ENCODE results near the gene LCN12. TPM values are rescaled to one million over a fixed set of nuclear protein-coding genes. Genes with fewer than 3 reads are reported as not detected.
A peak's percentile ranks its signal among the peaks of the same experiment; 100 is the strongest.

LCN12 gene
- polyA plus RNA-seq, 10 donors: 0.25 to 1.2 (median 0.68) TPM

DNA sequence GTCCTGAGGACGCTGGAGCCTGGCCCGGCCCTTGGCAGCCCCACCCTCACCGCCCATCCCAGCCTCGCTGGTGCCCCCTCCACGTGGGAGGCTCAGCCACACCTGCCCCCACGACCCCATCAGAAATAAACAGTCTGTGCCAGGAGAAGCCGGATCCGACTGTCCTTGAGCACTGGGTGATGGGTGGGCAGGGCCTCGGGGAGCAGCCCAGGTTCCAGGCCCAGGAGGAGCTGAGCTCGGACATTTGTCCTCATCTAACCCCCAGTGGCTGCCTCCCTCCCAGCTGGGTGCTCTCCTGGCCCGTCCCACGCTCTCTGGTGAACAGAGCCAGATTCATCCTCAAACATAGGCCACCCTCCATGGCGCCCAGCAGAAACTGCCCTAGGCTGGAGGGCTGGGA lies 20.7 kb downstream of the LCN12 start:
- no peak for DNase-seq

DNA sequence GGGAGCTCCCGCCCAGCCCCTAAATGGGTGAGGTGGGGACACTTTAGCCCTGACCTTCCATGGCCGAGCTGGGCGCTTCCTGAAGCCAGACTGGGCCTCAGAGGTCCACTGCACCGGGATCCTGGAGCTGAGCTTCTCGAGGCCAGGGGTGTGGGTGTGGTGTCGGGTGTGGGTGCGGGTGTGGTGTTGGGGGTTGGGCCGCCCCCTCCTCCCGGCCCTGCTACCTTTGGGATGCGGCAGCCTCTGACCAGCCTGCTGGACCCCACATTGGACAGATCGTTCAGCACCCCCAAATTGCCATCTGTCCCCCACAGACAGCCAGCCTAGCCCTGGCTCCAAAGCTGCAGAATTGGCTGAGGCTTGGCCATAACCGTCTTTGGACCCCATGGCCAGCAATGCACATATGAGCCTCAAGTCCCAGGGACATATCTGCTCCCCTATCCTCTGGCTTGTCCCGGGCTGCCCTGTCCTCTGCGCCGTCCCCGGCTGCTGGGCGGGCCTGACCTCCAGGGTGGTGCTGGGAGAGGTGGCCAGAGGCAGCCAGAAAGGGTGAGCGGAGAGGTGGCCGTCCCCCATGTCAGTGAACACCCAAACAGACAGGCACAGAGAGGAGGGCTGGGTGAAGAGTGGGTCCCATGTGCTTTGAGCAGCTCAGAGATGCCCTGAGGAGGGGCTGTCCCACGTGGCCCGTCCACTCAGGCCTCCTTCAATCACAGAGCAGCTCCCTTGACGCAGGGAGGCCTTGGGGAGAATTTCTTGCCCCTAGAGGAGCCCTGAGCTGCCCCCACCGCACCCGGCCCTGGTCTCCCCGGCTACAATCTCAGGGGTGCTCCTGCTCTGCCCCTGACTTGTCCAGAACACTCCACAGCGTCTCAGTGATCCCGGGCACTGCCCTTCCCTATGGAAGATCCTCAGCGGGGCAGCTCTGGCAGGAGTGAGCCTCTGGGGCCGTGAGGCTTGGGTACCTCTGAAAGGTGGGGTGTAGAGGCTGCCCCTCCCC lies 21.8 kb downstream of the LCN12 start:
- no peak for DNase-seq

DNA sequence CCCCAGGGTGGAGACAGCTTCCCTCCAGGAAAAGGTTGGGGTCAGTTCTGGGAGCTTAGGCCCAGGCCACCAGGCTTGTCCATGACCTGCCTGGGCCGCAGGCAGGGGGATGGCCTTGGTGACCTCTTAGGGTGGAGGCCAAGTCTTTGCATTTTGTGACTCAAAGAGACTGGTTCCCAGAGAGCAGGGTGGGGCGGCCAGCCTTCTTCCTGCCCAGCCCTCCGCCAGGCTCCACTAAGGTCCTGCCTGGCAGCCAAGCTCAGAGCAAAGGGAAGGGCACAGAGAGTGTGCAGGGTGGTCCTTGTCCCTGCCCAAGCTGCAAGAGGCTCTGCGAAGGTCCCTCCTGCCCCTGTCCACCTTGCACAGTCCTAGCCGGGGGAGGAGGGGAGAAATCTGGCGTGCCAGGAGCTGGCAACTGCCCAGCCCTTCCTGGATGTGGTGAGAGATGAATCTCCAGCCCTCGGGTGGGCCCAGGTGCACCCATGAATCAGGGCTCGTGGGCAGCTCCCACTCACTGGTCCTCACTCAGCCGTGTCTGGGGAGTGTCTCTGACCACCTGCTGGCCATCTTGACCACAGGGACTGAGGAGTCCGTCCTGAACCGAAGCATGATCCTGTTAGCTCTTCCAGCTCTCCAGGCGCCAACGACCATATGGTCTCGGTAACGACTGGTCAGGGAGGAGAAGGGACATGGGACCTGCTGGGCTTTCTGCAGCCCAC lies 22.9 kb downstream of the LCN12 start:
- DNase-seq: no peak

DNA sequence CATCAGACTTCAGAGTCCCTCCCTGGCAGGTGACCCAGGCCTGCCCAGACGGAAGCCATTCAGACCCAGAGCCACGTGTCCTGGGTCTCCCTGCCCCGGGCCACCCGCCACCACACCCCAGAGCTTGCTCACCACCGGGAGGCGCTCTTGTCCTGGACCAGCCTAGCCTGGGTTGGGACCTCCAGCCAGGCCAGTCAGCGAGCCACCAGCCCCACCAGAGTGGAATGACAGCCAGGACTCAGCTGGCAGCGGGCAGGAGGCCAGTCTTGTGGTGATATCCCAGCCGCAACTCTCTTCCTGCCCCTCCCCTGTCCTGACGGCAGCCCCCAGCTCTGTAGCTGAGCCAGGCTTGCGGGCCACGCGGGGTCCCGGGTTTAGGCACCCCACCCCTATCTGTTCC lies 23.6 kb downstream of the LCN12 start:
- DNase-seq: peak in 1 of 3 donors; percentile 54

- peak in 1 of 3 donors; percentile 62 for DNase-seq
Measured at GRCh38 chr9:136977223-136977622, 25.1 kb downstream of the LCN12 start, which contains the start of gene PTGDS. TSS of gene PTGDS (plus strand) at chr9:136977504. CDS start at chr9:136977579, 75 bp downstream.

GRCh38 chr9:136977649-136978072 lies 25.6 kb downstream of the LCN12 start:
- DNase-seq: no peak

GRCh38 chr9:136978073-136978864 lies 26.2 kb downstream of the LCN12 start:
- DNase-seq: peak in 1 of 3 donors; percentile 79

DNA sequence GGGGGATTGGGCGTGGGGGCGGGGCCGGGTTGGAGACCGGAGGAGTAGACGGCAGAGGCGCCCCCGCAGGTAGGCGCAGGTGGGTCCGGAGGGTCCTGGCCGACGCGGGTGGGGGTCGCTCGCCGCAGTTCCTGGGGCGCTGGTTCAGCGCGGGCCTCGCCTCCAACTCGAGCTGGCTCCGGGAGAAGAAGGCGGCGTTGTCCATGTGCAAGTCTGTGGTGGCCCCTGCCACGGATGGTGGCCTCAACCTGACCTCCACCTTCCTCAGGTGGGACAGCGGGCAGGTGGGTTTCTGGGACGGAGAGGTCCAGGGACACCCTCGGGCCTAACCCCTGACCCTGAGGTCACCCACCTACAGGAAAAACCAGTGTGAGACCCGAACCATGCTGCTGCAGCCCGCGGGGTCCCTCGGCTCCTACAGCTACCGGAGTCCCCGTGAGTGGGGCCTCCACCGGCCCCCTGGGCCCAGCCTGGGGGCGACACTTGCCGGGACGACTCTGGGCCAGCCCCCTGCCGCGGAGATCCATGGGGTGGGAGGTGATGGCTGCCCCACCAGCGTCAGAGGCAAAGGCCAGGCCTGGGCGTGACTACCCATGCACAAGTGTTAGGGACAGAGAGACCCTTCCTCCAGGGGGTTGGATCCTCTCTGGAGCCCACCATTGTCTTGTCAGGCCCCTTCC lies 26.9 kb downstream of the LCN12 start:
- DNase-seq: no peak

DNA sequence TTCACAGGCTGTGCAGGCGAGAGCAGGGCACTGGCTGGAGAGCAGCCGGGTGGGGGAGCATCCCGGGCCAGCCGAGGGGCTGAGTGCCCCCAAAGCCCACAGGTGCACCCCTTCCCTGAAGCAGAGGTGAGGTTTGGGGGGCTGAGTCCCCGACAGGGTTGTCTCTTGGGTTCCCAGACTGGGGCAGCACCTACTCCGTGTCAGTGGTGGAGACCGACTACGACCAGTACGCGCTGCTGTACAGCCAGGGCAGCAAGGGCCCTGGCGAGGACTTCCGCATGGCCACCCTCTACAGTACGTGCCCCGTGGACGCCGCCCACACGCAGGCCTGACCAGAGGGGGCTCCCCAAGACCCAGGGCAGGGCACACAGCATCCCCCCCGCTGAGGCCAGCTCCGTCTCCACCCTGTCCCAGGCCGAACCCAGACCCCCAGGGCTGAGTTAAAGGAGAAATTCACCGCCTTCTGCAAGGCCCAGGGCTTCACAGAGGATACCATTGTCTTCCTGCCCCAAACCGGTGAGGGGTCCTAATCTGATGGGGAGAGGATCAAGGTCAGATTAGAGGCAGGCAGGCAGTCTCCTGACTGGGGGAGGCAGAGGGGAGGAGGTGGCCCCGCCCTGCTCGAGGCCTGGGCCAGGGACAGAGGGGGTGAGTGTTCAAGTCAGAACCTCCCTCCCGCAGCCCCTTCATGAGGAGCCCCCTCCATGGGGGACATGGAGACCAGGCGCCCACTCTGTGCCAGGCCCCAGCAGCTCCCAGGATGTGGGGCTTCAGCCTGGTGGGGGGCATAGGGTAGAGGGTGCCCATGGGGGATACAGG lies 27.9 kb downstream of the LCN12 start:
- DNase-seq: no peak

GRCh38 chr9:136980669-136981478 lies 28.8 kb downstream of the LCN12 start:
- no peak for DNase-seq

- no peak for DNase-seq
Measured at GRCh38 chr9:136981588-136982231, 29.6 kb downstream of the LCN12 start.

GRCh38 chr9:136982232-136983051 lies 30.4 kb downstream of the LCN12 start, which contains the start of gene LCNL1:
TSS of gene LCNL1 (plus strand) at chr9:136982993. CDS start at chr9:136983587, 594 bp downstream.
- DNase-seq: no peak

GRCh38 chr9:136983167-136983566 lies 31.1 kb downstream of the LCN12 start:
- DNase-seq: no peak

GRCh38 chr9:136983656-136984314 lies 31.7 kb downstream of the LCN12 start:
- no peak for DNase-seq

GRCh38 chr9:136984464-136985026 lies 32.5 kb downstream of the LCN12 start:
- DNase-seq: no peak

DNA sequence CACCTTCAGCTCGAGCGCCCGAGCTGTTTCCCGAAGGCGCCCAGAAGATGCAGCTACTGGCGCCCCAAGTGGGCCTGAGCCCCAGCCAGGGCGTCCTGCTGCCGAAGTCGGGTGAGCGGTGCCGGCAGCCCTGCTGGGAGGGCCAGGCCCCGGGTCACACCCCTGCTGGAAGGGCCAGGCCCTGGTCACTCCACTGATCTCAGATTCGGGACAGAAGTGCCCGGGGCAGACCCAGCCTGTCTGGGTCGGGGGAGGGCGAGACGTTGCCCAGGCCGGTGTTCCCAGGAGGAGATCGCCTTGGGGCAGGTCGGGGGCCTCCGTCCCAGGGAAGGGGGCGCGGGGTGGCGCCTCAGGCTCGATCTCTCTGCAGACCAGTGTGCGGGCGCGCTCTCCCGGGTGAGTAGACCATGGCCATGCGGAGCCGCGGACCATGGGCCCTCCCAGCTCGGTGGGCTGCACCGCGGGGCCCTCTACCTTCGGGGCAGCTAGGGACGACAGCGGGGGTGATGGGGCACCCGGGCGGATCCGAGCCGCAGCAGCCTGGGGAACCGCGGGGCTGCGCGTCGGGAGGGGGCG lies 33.0 kb downstream of the LCN12 start:
- DNase-seq: no peak

Measured in muscle of back (tissue), 11 donors.